GM12878 (cell line): Measurements from ENCODE around the gene PAIP2. TPM values are rescaled to one million over a fixed set of nuclear protein-coding genes. Genes with fewer than 3 reads are reported as not detected.

Source experiments
- ATF3 ChIP-seq: IDR thresholded peaks from 2 replicates; pipeline ENCODE4 v1.6.1; 2011; ENCODE audit warnings: low read depth, mild to moderate bottlenecking, low read length, moderate library complexity, borderline replicate concordance; ENCODE audit errors: extremely low read depth
- ATF7 ChIP-seq: fragments of 450-650 bp; IDR thresholded peaks from 2 replicates; pipeline ENCODE4 v1.6.1; 2016; ENCODE audit warnings: low read depth, mild to moderate bottlenecking
- CBX3 ChIP-seq: fragments of 200-600 bp; sonication (generic); IDR thresholded peaks from 2 replicates; pipeline ENCODE4 v1.6.1; 2016; ENCODE audit warnings: low read depth, borderline replicate concordance
- CEBPB ChIP-seq, 2 experiments: fragments of 150-350 bp in 1 of 2; IDR thresholded peaks; 2 replicates each; pipeline ENCODE4 v1.6.1; 2012 to 2014; ENCODE audit warnings: low read depth in 2 of 2, low read length in 2 of 2, borderline replicate concordance in 1 of 2, inconsistent platforms in 1 of 2
- CTCF ChIP-seq, 3 experiments: IDR thresholded peaks in 2 of 3; conservative IDR thresholded peaks in 1 of 3; 2 replicates each; pipeline ENCODE4 v1.5.1; 2011; ENCODE audit warnings: low read depth in 3 of 3, low read length in 3 of 3, mild to moderate bottlenecking in 3 of 3, control low read depth in 2 of 3, moderate library complexity in 2 of 3, inconsistent platforms in 1 of 3, mixed read lengths in 1 of 3; ENCODE audit not compliant: control insufficient read depth in 2 of 3, insufficient read depth in 1 of 3; ENCODE audit errors: extremely low read depth in 1 of 3
- CUX1 ChIP-seq: IDR thresholded peaks from 2 replicates; pipeline ENCODE4 v1.6.1; 2012; ENCODE audit warnings: improper control_type of control experiment, low read depth, low read length; ENCODE audit not compliant: insufficient replicate concordance
- E4F1 ChIP-seq: fragments of 450-650 bp; IDR thresholded peaks from 2 replicates; pipeline ENCODE4 v1.6.1; 2018; ENCODE audit warnings: borderline replicate concordance, mild to moderate bottlenecking; ENCODE audit not compliant: partially characterized antibody
- EP300 ChIP-seq, 2 experiments: fragments of 150-350 bp in 1 of 2; IDR thresholded peaks; 2 replicates each; pipeline ENCODE4 v1.6.1; 2011 to 2012; ENCODE audit warnings: low read depth in 2 of 2, low read length in 2 of 2, borderline replicate concordance in 1 of 2, improper control_type of control experiment in 1 of 2, inconsistent platforms in 1 of 2; ENCODE audit not compliant: control insufficient read depth in 1 of 2
- GABPA ChIP-seq: IDR thresholded peaks from 2 replicates; pipeline ENCODE4 v1.6.1; 2014; ENCODE audit warnings: antibody characterized with exemption, low read depth, mild to moderate bottlenecking, inconsistent platforms
- GATAD2B ChIP-seq: fragments of 450-650 bp; conservative IDR thresholded peaks from 2 replicates; pipeline ENCODE4 v1.6.1; 2017; ENCODE audit warnings: low read depth, mild to moderate bottlenecking, moderate library complexity
- MYB ChIP-seq: fragments of 150-350 bp; IDR thresholded peaks from 2 replicates; pipeline ENCODE4 v1.6.1; 2014; ENCODE audit warnings: mild to moderate bottlenecking, low read depth, low read length, borderline replicate concordance
- POU2F2 ChIP-seq: IDR thresholded peaks from 3 replicates; pipeline ENCODE4 v1.6.1; 2011; ENCODE audit warnings: low read depth, mild to moderate bottlenecking, low read length, borderline replicate concordance
- SIX5 ChIP-seq: IDR thresholded peaks from 2 replicates; pipeline ENCODE4 v1.6.1; 2011; ENCODE audit warnings: mild to moderate bottlenecking, low read depth, low read length, moderate library complexity; ENCODE audit not compliant: severe bottlenecking
- SMAD5 ChIP-seq: IDR thresholded peaks from 2 replicates; pipeline ENCODE4 v1.6.1; 2016; ENCODE audit warnings: antibody characterized with exemption, low read depth
- STAT3 ChIP-seq: IDR thresholded peaks from 2 replicates; pipeline ENCODE4 v1.6.1; 2011; ENCODE audit warnings: low read depth, low read length, improper control_type of control experiment
- TARDBP ChIP-seq: IDR thresholded peaks from 2 replicates; pipeline ENCODE4 v1.6.1; 2016; ENCODE audit warnings: borderline replicate concordance
- TBL1XR1 ChIP-seq: IDR thresholded peaks from 2 replicates; pipeline ENCODE4 v1.6.1; 2012; ENCODE audit warnings: low read depth, low read length, improper control_type of control experiment
- ZBED1 ChIP-seq: IDR thresholded peaks from 2 replicates; pipeline ENCODE4 v1.6.1; 2016; ENCODE audit warnings: borderline replicate concordance
- ZNF217 ChIP-seq: fragments of 450-650 bp; IDR thresholded peaks from 2 replicates; pipeline ENCODE4 v1.6.1; 2017; ENCODE audit warnings: antibody characterized with exemption, mild to moderate bottlenecking
- polyA plus RNA-seq, 11 experiments: library from polyadenylated mRNA; depleted of rRNA in 4 of 11; unstranded in 6 of 11; stranded (reverse) in 5 of 11; fragments of >200 nt; fragmentation: Nextera tagmentation in 4 of 11; fragmentation: Illumina TruSeq in 1 of 11; extraction: Ambion mirVana in 4 of 11; extraction: Trizol in 1 of 11; gene quantifications; 1 replicate in 1 of 11; 2 replicates in 10 of 11; pipeline versions ENCODE4 v1.2.1 to v1.2.3, GENCODE V29; 2011 to 2016; ENCODE audit warnings: inconsistent platforms in 2 of 11, missing spikeins in 2 of 11, low read depth in 1 of 11
- total RNA-seq, 4 experiments: library from RNA; depleted of rRNA in 3 of 4; stranded (reverse); fragments of >200 nt in 3 of 4; fragmentation: Illumina TruSeq in 1 of 4; extraction: Trizol in 1 of 4; gene quantifications; 2 replicates each; pipeline versions ENCODE4 v1.2.1 to v1.2.3, GENCODE V29; 2013 to 2021

Gene PAIP2
- total and polyA plus RNA-seq, 10 of the 15 experiments (the other 5 are each of a cell fraction or from before 2014, with no cell fraction given), result 49.9 to 154 (median 102) TPM

GRCh38 chr5:139341689-139342422 is at the start of gene PAIP2 (continued):
- TF ChIP-seq GATAD2B (peak; percentile 36; the same call in 1 of the 2 replicates), TBL1XR1 (no peak), STAT3 (no peak), TARDBP (no peak), CBX3 (no peak), MYB (no peak), ZBED1 (no peak), E4F1 (peak; percentile 32), CUX1 (no peak), GABPA (peak; percentile 87), ZNF217 (no peak), CEBPB (IDR thresholded peaks at IDR 0.05; ENCODE audit: borderline replicate concordance in 1 of 2, low read depth in 2 of 2, low read length in 2 of 2) (no peak), ATF3 (no peak), EP300 (IDR thresholded peaks at IDR 0.05; ENCODE audit: borderline replicate concordance in 1 of 2, control insufficient read depth in 1 of 2, low read depth in 2 of 2, low read length in 2 of 2) (peak in 1 of 2 experiments; percentile 30; a peak in 1 of 4 replicates), POU2F2 (peak; percentile 42; the same call in 1 of the 3 replicates), ATF7 (peak; percentile 64; the same call in 1 of the 2 replicates), SMAD5 (peak; percentile 68; the same call in 1 of the 2 replicates), SIX5 (no peak), CTCF (IDR thresholded peaks at IDR 0.05 in 2 of 3, conservative IDR thresholded peaks at IDR 0.05 in 1 of 3; ENCODE audit: control insufficient read depth in 2 of 3, extremely low read depth in 1 of 3, insufficient read depth in 1 of 3, low read depth in 3 of 3, low read length in 3 of 3) (peak; percentile 90 to 96 (median 90))
